ENCODE data around the gene EPC2. TPM values are rescaled to one million over a fixed set of nuclear protein-coding genes. Genes with fewer than 3 reads are reported as not detected.

The EPC2 gene
- total and polyA plus RNA-seq, 2 of the 8 experiments (the other 6 are each of a cell fraction or from before 2014, with no cell fraction given), result 16.1 to 25.7 TPM

DNA sequence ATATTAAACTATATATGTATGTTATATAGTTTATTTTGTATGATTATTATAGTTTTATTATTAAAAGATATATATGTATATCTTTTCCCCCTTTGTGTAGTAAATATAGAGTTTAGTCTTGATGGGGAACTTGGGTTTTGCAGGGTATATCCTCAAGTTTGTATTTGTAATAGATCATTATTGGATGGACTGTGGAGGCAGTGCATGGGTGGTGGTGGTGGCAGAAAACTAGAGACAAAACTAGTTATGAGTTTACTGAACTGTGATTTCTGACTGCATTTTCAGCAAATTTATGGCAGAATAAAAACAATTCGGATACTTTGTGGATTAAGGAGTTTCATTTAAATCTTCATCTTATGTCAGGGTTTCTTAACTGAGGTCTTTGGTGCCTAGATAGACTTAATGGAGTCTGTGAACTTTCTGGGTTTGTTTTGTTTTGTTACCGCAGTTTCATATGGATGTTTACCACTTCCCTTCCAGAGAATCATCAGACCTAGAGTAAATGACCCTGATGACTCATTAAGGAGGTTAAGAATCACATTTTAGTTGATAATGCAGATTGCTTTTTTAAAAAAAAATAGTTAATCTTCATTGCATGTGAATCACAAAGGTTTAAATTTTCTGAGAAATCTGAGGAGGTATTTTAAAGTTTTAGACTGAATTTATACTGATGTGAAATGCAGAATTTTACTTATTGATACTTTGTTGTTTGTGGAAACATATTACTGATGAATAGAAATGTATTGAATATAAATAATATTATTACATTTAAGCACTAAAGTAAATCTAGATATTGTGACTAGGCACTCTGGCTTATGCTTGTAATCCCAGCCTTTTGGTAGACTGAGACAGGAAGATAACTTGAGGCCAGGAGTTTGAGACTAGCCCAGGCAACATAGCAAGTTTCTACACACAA is 14.5 kb downstream of the EPC2 start:
- no peak overlapping the region for H2BK15ac ChIP-seq (ENCODE audit: low read length)
- no peak overlapping the region for H3K23ac ChIP-seq (ENCODE audit: insufficient read length)
- no peaks in the 10 kb centered on the region for H3K27me3 ChIP-seq (replicated peaks in 1 of 4; ENCODE audit: control insufficient read depth in 3 of 4, extremely low read depth in 1 of 4, insufficient read depth in 3 of 4, low read length in 3 of 4)
- no peak overlapping the region for H2AK5ac ChIP-seq (ENCODE audit: low read depth, low read length)
- H3K36me3 ChIP-seq (ENCODE audit: control insufficient read depth in 2 of 4, insufficient read depth in 4 of 4, low read length in 3 of 4), result no peaks in the 10 kb centered on the region
- no peak overlapping the region for H3K18ac ChIP-seq (ENCODE audit: extremely low read depth, low read length)
- CTCF ChIA-PET (ENCODE audit: partially characterized antibody), result no interaction called here
- H3K27ac ChIP-seq (ENCODE audit: low read depth, low read length), result no peak overlapping the region
- no peak overlapping the region for H4K5ac ChIP-seq (ENCODE audit: insufficient read length, low read depth, low read length)
- no peak overlapping the region for H3K14ac ChIP-seq (ENCODE audit: insufficient read length)
- POLR2A ChIA-PET (ENCODE audit: partially characterized antibody), result no interaction called here
- H4K20me1 ChIP-seq (replicated peaks in 1 of 2; ENCODE audit: control insufficient read depth in 1 of 2, insufficient read depth in 2 of 2, low read length in 2 of 2), result peaks cover 10 to 13% of the 10 kb centered on the region in 2 experiments
- peaks cover 33 to 96% of the 10 kb centered on the region in 2 experiments; a peak in 3 of 4 replicates for H3K79me2 ChIP-seq (ENCODE audit: control insufficient read depth in 1 of 2, insufficient read depth in 2 of 2, low read length in 2 of 2)
- H2BK12ac ChIP-seq (ENCODE audit: low read depth, low read length), result no peak overlapping the region
- H2BK20ac ChIP-seq (ENCODE audit: low read length), result no peak overlapping the region
- DNase-seq (ENCODE audit: low read depth in 1 of 2, low spot score in 2 of 2) (no peak), FAIRE-seq (no peak)
- no peaks in the 10 kb centered on the region for H3K9me3 ChIP-seq (ENCODE audit: insufficient read depth in 2 of 2, low read depth in 1 of 2, low read length in 1 of 2)
- H2BK120ac ChIP-seq (replicated peaks; ENCODE audit: low read depth, low read length), result no peak overlapping the region
- H3K4me2 ChIP-seq (ENCODE audit: insufficient read depth in 1 of 2, low read depth in 2 of 2, low read length in 2 of 2), result no peak overlapping the region
- H4K91ac ChIP-seq (replicated peaks; ENCODE audit: insufficient read length, low read length), result no peak overlapping the region
- H3K4me3 ChIP-seq (ENCODE audit: extremely low read depth in 1 of 4, insufficient read depth in 2 of 4, low read depth in 3 of 4, low read length in 4 of 4), result no peak overlapping the region
- H3K4me1 ChIP-seq (replicated peaks in 1 of 4; ENCODE audit: control insufficient read depth in 3 of 4, insufficient read depth in 4 of 4, low read length in 3 of 4), result no peaks in the 10 kb centered on the region
- H2BK5ac ChIP-seq (ENCODE audit: low read depth, low read length), result no peak overlapping the region
- H3K4ac ChIP-seq (replicated peaks; ENCODE audit: insufficient read length, low read depth, low read length), result no peak overlapping the region
- H3K56ac ChIP-seq (replicated peaks; ENCODE audit: insufficient read length, low read depth, low read length), result no peak overlapping the region
- no peak overlapping the region for H4K8ac ChIP-seq (ENCODE audit: extremely low read depth, insufficient read depth, low read length)
- H2AFZ ChIP-seq (ENCODE audit: low read length), result no peak overlapping the region
- WGBS, 2 experiments (ENCODE audit: extremely low coverage in 1 of 2, insufficient coverage in 1 of 2, insufficient read length in 1 of 2, insufficient replicate concordance in 2 of 2, low coverage in 1 of 2, low lambda C conversion rate in 2 of 2, missing lambda C conversion rate in 1 of 2), result 72% methylated on average over 2 of the region's 2 CpGs; no CpG with 5 or more reads in 1 of the 2 experiments
- H3K79me1 ChIP-seq (ENCODE audit: low read depth, low read length), result no peaks in the 10 kb centered on the region; the same call in 1 of the 2 replicates
- no peaks in the 10 kb centered on the region for H3K23me2 ChIP-seq (ENCODE audit: low read depth, low read length)
- no peak overlapping the region; a peak in 1 of 7 replicates for H3K9ac ChIP-seq (replicated peaks in 1 of 4; ENCODE audit: extremely low read depth in 1 of 4, low read depth in 3 of 4, low read length in 3 of 4)
- TF ChIP-seq CBX8 (IDR thresholded peaks at IDR 0.05; ENCODE audit: borderline replicate concordance, low read depth, low read length), result no peak
- TF ChIP-seq PHF8 (conservative IDR thresholded peaks at IDR 0.05; ENCODE audit: low read depth, low read length), result no peak
- TF ChIP-seq TCF12 (IDR thresholded peaks at IDR 0.05; ENCODE audit: low read depth, low read length), result no peak
- no peak for TF ChIP-seq SP1 (IDR thresholded peaks at IDR 0.05; ENCODE audit: low read depth, low read length)
- TF ChIP-seq, protein P1, sequence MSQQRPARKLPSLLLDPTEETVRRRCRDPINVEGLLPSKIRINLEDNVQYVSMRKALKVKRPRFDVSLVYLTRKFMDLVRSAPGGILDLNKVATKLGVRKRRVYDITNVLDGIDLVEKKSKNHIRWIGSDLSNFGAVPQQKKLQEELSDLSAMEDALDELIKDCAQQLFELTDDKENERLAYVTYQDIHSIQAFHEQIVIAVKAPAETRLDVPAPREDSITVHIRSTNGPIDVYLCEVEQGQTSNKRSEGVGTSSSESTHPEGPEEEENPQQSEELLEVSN (IDR thresholded peaks at IDR 0.05), result no peak
- TF ChIP-seq CEBPB (IDR thresholded peaks at IDR 0.05; ENCODE audit: low read depth, low read length), result no peak
- TF ChIP-seq BCL11A (IDR thresholded peaks at IDR 0.05; ENCODE audit: low read depth in 2 of 2, low read length in 2 of 2), result no peak
- no peak for TF ChIP-seq SAP30 (IDR thresholded peaks at IDR 0.05; ENCODE audit: insufficient read depth, insufficient replicate concordance, low read length)
- TF ChIP-seq SRF (IDR thresholded peaks at IDR 0.05; ENCODE audit: low read depth, low read length), result no peak
- TF ChIP-seq POLR2AphosphoS5 (IDR thresholded peaks at IDR 0.05; ENCODE audit: low read depth, low read length), result no peak
- TF ChIP-seq HDAC6 (IDR thresholded peaks at IDR 0.05; ENCODE audit: low read depth, low read length), result no peak

Data from H1 (cell line).